Stomach (tissue), 4 donors: ENCODE results near the gene ANKEF1.

Experiments
- CTCF ChIP-seq, 7 experiments: fragments of 450-650 bp in 4 of 7; fragments of 200-600 bp in 3 of 7; sonication (generic) in 3 of 7; IDR thresholded peaks; one replicate each; pipeline ENCODE4 v1.5.1; 2016 to 2019; ENCODE audit warnings: antibody characterized with exemption in 7 of 7, control low read depth in 2 of 7, mild to moderate bottlenecking in 1 of 7
- POLR2A ChIP-seq, 4 donors: fragments of 450-650 bp; IDR thresholded peaks; one replicate each; pipeline ENCODE4 v1.6.1; 2016; ENCODE audit warnings: antibody characterized with exemption in 4 of 4, control low read depth in 2 of 4, mild to moderate bottlenecking in 1 of 4, moderate library complexity in 1 of 4
- POLR2AphosphoS5 ChIP-seq, 3 donors: sonication (generic); formaldehyde crosslinking; IDR thresholded peaks; one replicate each; pipeline ENCODE4 v1.6.1; 2016; ENCODE audit warnings: antibody characterized with exemption in 3 of 3

GRCh38 chr20:10061641-10062040, 26.9 kb downstream of the ANKEF1 start:
- TF ChIP-seq POLR2AphosphoS5 (IDR thresholded peaks at IDR 0.05): no peak
- TF ChIP-seq POLR2A (IDR thresholded peaks at IDR 0.05): no peak
- no peak for TF ChIP-seq CTCF (IDR thresholded peaks at IDR 0.05)
